ENCODE results near the gene UBTD1.

UBTD1 gene

GRCh38 chr10:97585439-97585811 is 86.7 kb downstream of the UBTD1 start:
- no peaks in the 10 kb centered on the region for H3K27me3 ChIP-seq (ENCODE audit: insufficient read depth, low read depth, severe bottlenecking)
- no peak for TF ChIP-seq CTCF (IDR thresholded peaks at IDR 0.05; ENCODE audit: low read depth, low read length)
- H3K4me3 ChIP-seq (ENCODE audit: low read depth, low read length) = no peak overlapping the region
- no peaks in the 10 kb centered on the region for H3K9me3 ChIP-seq (ENCODE audit: severe bottlenecking)
- no peak for DNase-seq
- no peaks in the 10 kb centered on the region for H3K36me3 ChIP-seq
- H3K27ac ChIP-seq = no peak overlapping the region

GRCh38 chr10:97587183-97587582 is 88.5 kb downstream of the UBTD1 start:
- no peak for DNase-seq
- Histone ChIP-seq H3K9me3 (ENCODE audit: severe bottlenecking) (no peaks in the 10 kb centered on the region), H3K36me3 (no peaks in the 10 kb centered on the region), H3K27me3 (ENCODE audit: insufficient read depth, low read depth, severe bottlenecking) (no peaks in the 10 kb centered on the region), H3K27ac (no peak overlapping the region), H3K4me3 (ENCODE audit: low read depth, low read length) (no peak overlapping the region)
- no peak for TF ChIP-seq CTCF (IDR thresholded peaks at IDR 0.05; ENCODE audit: low read depth, low read length)

DNA sequence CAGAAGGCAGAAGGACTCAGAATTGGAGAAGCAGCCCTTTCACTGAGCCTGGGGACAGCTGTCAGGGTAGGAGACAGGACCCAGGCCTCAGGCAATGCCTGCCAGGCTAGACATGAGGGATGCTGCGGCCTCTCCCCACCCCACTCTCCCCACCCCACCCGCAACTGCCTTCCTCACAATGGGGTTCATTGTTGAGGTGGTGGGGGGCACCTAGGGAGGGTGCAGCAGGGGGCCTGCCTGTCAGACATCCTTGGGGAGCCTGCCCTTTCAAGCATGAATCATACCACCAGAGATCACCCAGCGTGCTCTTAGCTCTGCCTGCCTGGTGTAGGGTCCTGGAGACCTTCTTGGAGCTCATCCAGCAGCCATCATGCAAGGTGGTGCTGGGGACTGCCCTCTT is 90.8 kb downstream of the UBTD1 start, which contains the start of gene C10orf62:
TSS of gene C10orf62 (plus strand) at position 243 of the 400 bp plus-strand sequence. CDS start 177 bp downstream, outside the sequence.
- no peak within 1 kb of the TSS for H3K4me3 ChIP-seq (ENCODE audit: low read depth, low read length)
- no peak for DNase-seq
- H3K9me3 ChIP-seq (ENCODE audit: severe bottlenecking) = no peaks in the 10 kb centered on the region
- TF ChIP-seq CTCF (IDR thresholded peaks at IDR 0.05; ENCODE audit: low read depth, low read length) = no peak
- no peaks in the 10 kb centered on the region for H3K36me3 ChIP-seq
- no peaks in the 10 kb centered on the region for H3K27me3 ChIP-seq (ENCODE audit: insufficient read depth, low read depth, severe bottlenecking)
- no peak within 1 kb of the TSS for H3K27ac ChIP-seq

- TF ChIP-seq CTCF (IDR thresholded peaks at IDR 0.05; ENCODE audit: low read depth, low read length) = no peak
- H3K27ac ChIP-seq = no peak overlapping the region
Observed at GRCh38 chr10:97590082-97590747, 91.5 kb downstream of the UBTD1 start.

GRCh38 chr10:97590748-97591495 is 92.2 kb downstream of the UBTD1 start:
- TF ChIP-seq CTCF (IDR thresholded peaks at IDR 0.05; ENCODE audit: low read depth, low read length) = no peak
- H3K27ac ChIP-seq = no peak overlapping the region
- DNase-seq = no peak
- no peaks in the 10 kb centered on the region for H3K36me3 ChIP-seq
- H3K9me3 ChIP-seq (ENCODE audit: severe bottlenecking) = no peaks in the 10 kb centered on the region
- no peaks in the 10 kb centered on the region for H3K27me3 ChIP-seq (ENCODE audit: insufficient read depth, low read depth, severe bottlenecking)
- H3K4me3 ChIP-seq (ENCODE audit: low read depth, low read length) = no peak overlapping the region

More at GRCh38 chr10:97590082-97590747, 91.5 kb downstream of the UBTD1 start:
- Histone ChIP-seq H3K4me3 (ENCODE audit: low read depth, low read length) (no peak overlapping the region), H3K27me3 (ENCODE audit: insufficient read depth, low read depth, severe bottlenecking) (no peaks in the 10 kb centered on the region), H3K36me3 (no peaks in the 10 kb centered on the region), H3K9me3 (ENCODE audit: severe bottlenecking) (no peaks in the 10 kb centered on the region)
- DNase-seq = no peak

All from WERI-Rb-1 (cell line).